ENCODE data around the gene GAREM1. TPM values are rescaled to one million over a fixed set of nuclear protein-coding genes. Genes with fewer than 3 reads are reported as not detected.

GAREM1 gene
- total RNA-seq, 2 donors from 2014 or later = 12.0 to 15.4 TPM

GRCh38 chr18:32372047-32372380, 98.7 kb downstream of the GAREM1 start:
- Histone ChIP-seq H3K4me3 (no peak overlapping the region), H3K9me3 (no peaks in the 10 kb centered on the region), H3K36me3 (no peaks in the 10 kb centered on the region), H3K4me1 (ENCODE audit: control insufficient read depth in 1 of 2, low read depth in 2 of 2) (peaks cover 10 to 13% of the 10 kb centered on the region in 2 donors), H3K27ac (no peak overlapping the region), H3K27me3 (replicated peaks; ENCODE audit: insufficient read depth) (no peaks in the 10 kb centered on the region)
- TF ChIP-seq CTCF (IDR thresholded peaks at IDR 0.05) = no peak
- no peak for DNase-seq (ENCODE audit: low spot score)
- ATAC-seq (ENCODE audit: insufficient number of reproducible peaks, low FRiP score, low read depth) = no peak

DNA sequence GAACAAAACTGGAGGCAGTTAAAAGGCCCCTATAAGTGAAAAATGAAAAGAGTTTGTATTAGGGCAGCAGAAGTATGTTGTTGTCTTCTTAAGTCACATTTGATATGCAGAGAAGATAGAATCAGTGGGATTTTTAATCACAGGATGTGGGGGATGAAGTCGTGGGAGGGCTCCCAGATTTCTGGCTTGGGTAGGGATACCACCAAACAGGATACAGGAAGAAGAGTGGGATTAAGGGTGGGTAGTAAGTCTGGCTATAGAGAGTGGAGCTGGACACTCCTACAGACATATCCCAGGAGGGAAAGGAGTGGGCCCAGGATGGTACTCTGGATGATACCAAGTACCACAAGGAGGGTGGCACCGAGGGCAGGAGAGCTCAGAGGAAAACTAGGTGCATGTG, 99.3 kb downstream of the GAREM1 start:
- Histone ChIP-seq H3K9me3 (no peaks in the 10 kb centered on the region), H3K36me3 (no peaks in the 10 kb centered on the region), H3K27me3 (replicated peaks; ENCODE audit: insufficient read depth) (no peaks in the 10 kb centered on the region), H3K4me1 (ENCODE audit: control insufficient read depth in 1 of 2, low read depth in 2 of 2) (peaks cover 10 to 19% of the 10 kb centered on the region in 2 donors), H3K27ac (no peak overlapping the region), H3K4me3 (no peak overlapping the region)
- TF ChIP-seq CTCF (IDR thresholded peaks at IDR 0.05) = no peak
- ATAC-seq (ENCODE audit: insufficient number of reproducible peaks, low FRiP score, low read depth) (no peak), DNase-seq (ENCODE audit: low spot score) (no peak)

DNA sequence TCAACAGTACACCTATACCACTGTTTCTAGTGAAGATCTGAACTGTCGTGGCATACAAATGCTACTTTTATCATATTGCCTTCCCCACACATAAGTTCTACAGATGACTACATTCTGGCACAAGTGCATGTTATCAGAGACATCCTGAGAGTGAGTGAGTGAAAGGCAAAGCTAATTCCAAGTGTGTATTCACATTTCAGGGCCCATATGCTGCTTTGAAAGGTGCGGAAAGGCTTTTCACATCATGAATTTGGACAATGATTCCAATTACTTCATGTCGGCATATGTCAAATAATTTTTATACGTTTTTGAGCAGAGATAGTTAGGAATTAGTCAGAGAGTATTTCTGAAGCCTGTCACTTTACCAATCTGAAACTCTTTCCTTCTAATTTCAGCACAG, 101.7 kb downstream of the GAREM1 start:
- no peaks in the 10 kb centered on the region for H3K27me3 ChIP-seq (replicated peaks; ENCODE audit: insufficient read depth)
- no peak for TF ChIP-seq CTCF (IDR thresholded peaks at IDR 0.05)
- no peak for ATAC-seq (ENCODE audit: insufficient number of reproducible peaks, low FRiP score, low read depth)
- H3K4me3 ChIP-seq = no peak overlapping the region
- H3K9me3 ChIP-seq = no peaks in the 10 kb centered on the region
- H3K36me3 ChIP-seq = no peaks in the 10 kb centered on the region
- no peak overlapping the region for H3K27ac ChIP-seq
- no peak for DNase-seq (ENCODE audit: low spot score)
- peaks cover 6 to 20% of the 10 kb centered on the region in 2 donors for H3K4me1 ChIP-seq (ENCODE audit: control insufficient read depth in 1 of 2, low read depth in 2 of 2)

DNA sequence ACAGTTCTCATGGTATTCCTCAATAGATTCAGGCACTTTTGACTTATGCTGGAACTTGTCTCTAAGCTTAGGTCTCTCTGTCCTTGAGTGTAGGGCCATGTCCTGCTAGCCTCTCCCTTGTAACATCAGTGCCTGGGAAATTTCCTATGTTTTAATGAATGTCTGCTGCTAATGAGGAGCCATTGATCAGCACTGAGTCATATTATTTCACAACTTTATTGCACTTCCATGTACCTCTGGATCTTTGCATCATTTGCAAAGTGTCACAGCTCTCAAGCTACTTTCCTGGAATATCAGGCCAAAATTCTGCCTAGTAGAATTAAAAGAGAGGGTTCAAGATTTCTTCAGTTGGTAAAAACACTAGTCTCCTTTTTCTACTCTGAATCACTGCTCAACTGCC, 102.5 kb downstream of the GAREM1 start:
- Histone ChIP-seq H3K27me3 (replicated peaks; ENCODE audit: insufficient read depth) (no peaks in the 10 kb centered on the region), H3K4me3 (no peak overlapping the region), H3K9me3 (no peaks in the 10 kb centered on the region), H3K4me1 (ENCODE audit: control insufficient read depth in 1 of 2, low read depth in 2 of 2) (peaks cover 0 to 14% of the 10 kb centered on the region in 2 donors), H3K36me3 (no peaks in the 10 kb centered on the region), H3K27ac (no peak overlapping the region)
- no peak for TF ChIP-seq CTCF (IDR thresholded peaks at IDR 0.05)
- DNase-seq (ENCODE audit: low spot score) (no peak), ATAC-seq (ENCODE audit: insufficient number of reproducible peaks, low FRiP score, low read depth) (no peak)

GRCh38 chr18:32366586-32367538, 103.8 kb downstream of the GAREM1 start:
- H3K4me1 ChIP-seq (ENCODE audit: control insufficient read depth in 1 of 2, low read depth in 2 of 2) = peaks cover 0 to 14% of the 10 kb centered on the region in 2 donors
- H3K27me3 ChIP-seq (replicated peaks; ENCODE audit: insufficient read depth) = no peaks in the 10 kb centered on the region
- H3K4me3 ChIP-seq = no peak overlapping the region
- no peaks in the 10 kb centered on the region for H3K36me3 ChIP-seq
- DNase-seq (ENCODE audit: low spot score) (no peak), ATAC-seq (ENCODE audit: insufficient number of reproducible peaks, low FRiP score, low read depth) (no peak)
- no peak for TF ChIP-seq CTCF (IDR thresholded peaks at IDR 0.05)
- no peaks in the 10 kb centered on the region for H3K9me3 ChIP-seq
- H3K27ac ChIP-seq = no peak overlapping the region
